GM15510 (cell line): ENCODE measurements around the gene AK5.

ENCODE experiments used
- POLR2A ChIP-seq: IDR thresholded peaks from 3 replicates; pipeline ENCODE4 v1.6.1; 2011; ENCODE audit warnings: borderline replicate concordance; ENCODE audit not compliant: insufficient read length; ENCODE audit errors: extremely low read depth

The AK5 gene

DNA sequence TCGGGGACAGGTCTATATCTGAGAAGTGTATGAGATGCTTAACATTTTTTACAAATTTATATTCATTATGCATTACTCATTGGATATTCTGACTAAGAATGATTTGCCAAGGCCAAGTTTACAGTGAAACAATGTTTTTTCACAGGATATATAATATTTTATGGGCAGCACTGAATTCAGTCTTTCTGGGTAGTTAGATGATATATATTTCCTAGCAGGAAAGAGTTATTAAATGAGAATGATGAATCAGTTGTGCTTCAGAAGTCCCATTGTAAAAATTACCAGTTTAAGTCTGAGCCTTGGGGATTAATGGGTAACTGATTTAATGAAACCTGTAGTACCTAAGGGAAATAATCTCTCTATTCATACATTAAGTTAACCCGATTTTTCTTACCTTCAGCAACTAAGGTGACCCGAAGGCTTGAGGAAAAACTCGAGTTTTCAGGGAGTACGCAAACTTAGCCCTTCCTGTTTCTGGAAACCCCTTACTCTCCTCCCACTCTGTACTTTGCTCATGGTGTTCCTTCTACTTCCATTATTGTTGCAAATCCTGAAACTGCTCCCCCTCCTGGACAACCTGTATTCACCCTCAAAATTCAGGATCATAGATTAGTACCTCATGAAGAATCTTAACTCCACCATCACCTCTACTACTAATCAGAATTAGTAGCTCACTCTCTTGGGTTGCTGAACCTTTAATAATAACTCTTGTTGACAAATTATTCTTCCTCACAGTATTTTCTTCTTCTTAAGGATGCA, 135.1 kb downstream of the AK5 start:
- TF ChIP-seq POLR2A: no peak

- no peak for TF ChIP-seq POLR2A
Observed at GRCh38 chr1:77421504-77422233, 139.8 kb downstream of the AK5 start.

DNA sequence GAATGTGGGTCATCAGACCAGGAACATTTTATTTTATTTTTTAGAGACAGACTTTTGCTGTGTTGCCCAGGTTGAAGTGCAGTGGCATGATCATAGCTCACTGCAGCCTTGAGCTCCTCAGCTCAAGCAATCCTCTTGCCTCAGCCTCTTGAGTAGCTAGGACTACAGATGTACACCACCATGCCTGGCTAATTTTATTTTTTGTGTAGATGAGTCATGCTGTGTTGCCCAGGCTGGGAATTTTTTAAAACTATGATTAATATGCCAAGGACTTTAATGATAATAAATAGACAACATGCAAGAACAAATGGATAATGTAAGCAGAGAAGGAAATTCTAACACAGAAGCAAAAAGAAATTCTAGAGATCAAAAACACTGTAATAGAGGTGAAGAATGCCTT, 142.4 kb downstream of the AK5 start:
- no peak for TF ChIP-seq POLR2A

- TF ChIP-seq POLR2A: no peak
Observed at GRCh38 chr1:77428068-77428467, 146.2 kb downstream of the AK5 start.

DNA sequence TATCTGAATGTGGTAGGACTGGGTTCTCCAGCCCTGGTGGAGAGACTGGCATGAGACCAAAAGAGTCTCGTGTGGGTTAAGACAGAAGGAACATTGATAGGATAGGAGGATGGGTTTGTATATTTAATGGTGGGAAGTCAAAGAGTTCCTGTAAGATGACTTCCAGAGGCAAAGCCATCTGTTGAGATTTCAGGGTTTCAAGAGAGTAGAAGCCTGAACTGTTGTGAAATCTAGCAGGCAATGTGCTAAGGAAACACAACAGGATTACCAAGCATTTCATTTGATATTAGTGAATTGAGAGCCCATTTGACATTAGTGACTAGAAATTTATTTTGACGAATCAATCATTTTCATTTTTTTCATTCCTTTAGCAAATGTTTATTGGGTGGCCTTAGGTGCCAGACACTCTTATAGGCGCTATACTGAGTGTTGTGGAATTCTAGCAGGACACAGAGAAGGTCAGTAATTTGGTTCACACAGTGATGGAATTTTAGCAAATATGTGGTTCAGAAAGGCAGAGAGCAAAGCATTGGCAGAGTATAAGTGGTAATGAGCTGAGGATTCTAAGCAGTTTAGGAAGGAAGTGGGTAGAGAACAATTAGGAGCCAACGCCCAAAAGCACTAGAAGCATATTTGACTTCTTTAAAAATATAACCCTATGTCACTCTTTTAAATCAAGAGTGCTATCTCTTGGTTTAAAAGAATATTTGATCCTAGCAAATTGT, 149.3 kb downstream of the AK5 start:
- no peak for TF ChIP-seq POLR2A

DNA sequence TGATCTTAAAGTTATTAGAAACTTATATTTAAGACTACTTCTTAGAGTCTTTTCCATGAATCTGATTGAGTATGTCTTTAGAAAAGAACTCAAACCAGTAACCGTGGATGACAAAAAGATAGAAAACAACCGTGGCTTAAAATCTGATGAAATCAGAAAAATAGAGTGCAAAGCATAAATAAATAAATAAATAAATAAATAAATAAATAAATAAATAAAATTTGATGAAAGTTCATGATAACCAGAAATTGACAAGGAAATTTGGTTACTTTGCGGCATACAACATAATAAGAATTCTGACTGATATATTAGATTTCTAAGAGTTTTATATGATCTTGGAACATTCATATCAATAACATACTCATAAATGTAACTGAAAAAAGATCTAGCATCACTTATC, 152.1 kb downstream of the AK5 start:
- TF ChIP-seq POLR2A: no peak

GRCh38 chr1:77434967-77435366, 153.1 kb downstream of the AK5 start:
- no peak for TF ChIP-seq POLR2A

DNA sequence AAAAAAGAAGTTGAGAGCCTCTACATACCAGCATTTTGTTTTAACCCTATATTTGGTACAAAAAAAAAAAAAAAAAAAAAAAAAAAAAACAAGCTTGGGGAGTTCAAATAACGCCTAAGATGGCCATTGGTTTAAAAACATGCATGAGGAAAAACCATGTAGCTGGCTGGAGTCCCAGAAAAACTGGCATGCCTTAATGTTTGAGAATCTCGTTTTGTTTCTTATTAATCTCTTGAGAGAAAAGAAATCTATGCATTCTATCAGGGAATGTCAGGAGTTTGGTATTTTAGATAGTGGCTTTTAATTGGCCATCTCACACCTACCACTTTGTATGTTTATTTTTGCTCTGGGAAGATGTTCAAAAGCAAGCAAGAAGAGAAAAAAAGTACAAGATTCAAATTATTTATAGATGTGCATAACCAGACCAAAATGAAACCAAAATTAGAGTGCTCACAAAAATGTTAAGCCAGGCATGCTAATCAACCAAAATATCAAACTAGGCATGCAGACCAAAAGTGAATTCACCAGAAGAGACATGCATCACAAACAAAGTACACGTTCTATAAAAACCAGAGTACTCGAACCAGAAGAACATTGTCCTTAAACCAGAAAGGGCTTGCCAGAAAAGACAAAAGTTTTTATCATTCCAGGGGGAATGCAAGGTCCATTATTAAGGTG, 156.6 kb downstream of the AK5 start:
- no peak for TF ChIP-seq POLR2A

DNA sequence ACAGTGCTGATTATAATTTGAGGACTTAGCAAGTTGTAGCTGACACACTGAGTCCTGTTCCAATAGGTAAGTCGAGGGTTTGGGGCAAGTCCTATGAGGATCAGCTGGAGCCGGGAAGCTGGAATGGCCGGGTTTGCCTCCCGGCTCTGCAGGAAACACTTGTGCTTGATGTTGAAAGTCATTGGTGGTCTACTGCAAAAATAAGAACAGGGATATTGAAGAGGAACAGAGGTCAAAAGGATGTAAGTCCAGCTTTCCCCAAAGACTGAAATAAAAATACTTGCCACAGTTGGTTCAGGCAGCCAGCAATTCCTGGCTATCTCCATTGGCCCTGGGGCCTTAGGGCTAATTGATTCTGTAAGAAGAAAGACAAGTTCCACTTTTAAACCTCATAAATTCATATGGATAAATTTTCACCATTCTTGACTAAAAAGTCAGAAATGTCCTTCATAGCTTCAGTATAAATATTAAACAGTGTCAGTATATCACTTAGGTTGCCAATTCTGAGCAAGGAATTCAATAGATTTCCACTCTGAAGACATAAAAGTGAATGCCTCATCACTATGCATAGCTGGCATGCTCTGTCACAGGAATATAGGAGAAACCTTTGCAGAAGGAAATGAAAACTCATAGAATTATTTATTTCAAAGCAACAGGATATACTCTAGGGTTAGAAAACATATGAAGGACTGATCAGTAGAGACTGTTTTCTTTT, 165.2 kb downstream of the AK5 start:
- TF ChIP-seq POLR2A: no peak

- TF ChIP-seq POLR2A: no peak
Observed at GRCh38 chr1:77447669-77448068, 165.8 kb downstream of the AK5 start.

GRCh38 chr1:77459881-77460280, 178.1 kb downstream of the AK5 start:
- TF ChIP-seq POLR2A: no peak

- no peak for TF ChIP-seq POLR2A
Observed at GRCh38 chr1:77461691-77462090, 179.9 kb downstream of the AK5 start.

DNA sequence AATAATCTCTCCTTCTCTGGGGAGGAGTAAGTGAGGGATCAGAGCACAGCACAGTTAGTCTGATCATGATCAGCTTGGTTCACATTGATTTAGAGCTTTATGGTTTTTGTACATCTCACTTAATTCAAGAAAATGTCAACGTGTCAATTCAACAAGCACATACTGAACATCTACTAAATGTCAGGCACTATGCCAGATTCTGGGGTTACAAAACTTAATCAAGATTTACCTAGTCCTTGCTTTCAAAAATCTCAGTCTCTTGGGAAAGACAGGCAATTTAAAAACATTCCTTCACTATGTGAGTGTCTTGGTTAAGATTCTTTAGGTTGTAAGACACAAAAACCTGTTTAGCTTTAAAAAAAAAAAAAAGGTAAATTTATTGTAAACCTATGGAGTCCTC, 181.4 kb downstream of the AK5 start:
- no peak for TF ChIP-seq POLR2A

- TF ChIP-seq POLR2A: no peak
Observed at GRCh38 chr1:77465139-77465538, 183.3 kb downstream of the AK5 start.
